ENCODE results near the gene SMARCC2.
A peak's percentile ranks its signal among the peaks of the same experiment; 100 is the strongest.
"Not testable (repeated sequence)": the region's sequence is repeated elsewhere in the genome, so short reads cannot be mapped to it uniquely, and the experiment has no call there.

Gene SMARCC2

GRCh38 chr12:56118688-56119357, 70.5 kb downstream of the SMARCC2 start:
- no peak for DNase-seq

GRCh38 chr12:56117778-56118687, 71.2 kb downstream of the SMARCC2 start, which contains the start of gene ZC3H10:
TSS of gene ZC3H10 (plus strand) at chr12:56118266. CDS start at chr12:56120563, 2,297 bp downstream.
- peak; percentile 95 for DNase-seq

- not testable (repeated sequence) for DNase-seq
Observed at GRCh38 chr12:56117082-56117706, 72.1 kb downstream of the SMARCC2 start.

GRCh38 chr12:56116267-56117081, 72.8 kb downstream of the SMARCC2 start, which contains the start of gene RPL41:
TSS of gene RPL41 (plus strand) at chr12:56116633.
- DNase-seq: peak; percentile 95

GRCh38 chr12:56115329-56115728, 74.0 kb downstream of the SMARCC2 start:
- DNase-seq: no peak

- DNase-seq: no peak
Observed at GRCh38 chr12:56114084-56114483, 75.2 kb downstream of the SMARCC2 start.

Data from activated CD8-positive, alpha-beta memory T cell treated with anti-CD3 and anti-CD28 coated beads, Interleukin-2, amount 50 U/mL, for 4 hours (primary cell).